Suppressor macrophage (primary cell): ENCODE results near the gene CXCL1.

Experiments
- DNase-seq, 4 experiments: peaks; one replicate each; pipeline ENCODE4 v3.0.0-alpha.2; 2020 to 2022

CXCL1 gene

DNA sequence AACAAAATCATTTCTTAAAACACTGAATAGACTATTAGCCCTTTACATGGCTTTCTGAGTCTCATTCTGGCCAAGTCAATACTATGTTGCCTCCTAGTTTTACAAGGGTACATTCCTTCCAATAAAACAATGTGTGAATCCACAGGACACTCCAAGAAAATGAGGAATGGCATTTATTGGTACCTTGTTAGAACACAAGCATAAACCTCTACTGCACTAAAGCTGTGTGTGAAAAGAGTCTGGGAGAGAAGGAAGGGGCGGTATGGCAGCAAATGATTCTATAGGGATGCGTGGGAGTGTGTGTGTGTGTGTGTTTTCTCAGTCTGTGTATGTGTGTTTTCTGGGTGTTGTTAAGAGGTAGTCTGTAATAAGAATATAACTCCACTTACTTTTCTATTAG, 48.9 kb downstream of the CXCL1 start:
- DNase-seq = no peak

DNA sequence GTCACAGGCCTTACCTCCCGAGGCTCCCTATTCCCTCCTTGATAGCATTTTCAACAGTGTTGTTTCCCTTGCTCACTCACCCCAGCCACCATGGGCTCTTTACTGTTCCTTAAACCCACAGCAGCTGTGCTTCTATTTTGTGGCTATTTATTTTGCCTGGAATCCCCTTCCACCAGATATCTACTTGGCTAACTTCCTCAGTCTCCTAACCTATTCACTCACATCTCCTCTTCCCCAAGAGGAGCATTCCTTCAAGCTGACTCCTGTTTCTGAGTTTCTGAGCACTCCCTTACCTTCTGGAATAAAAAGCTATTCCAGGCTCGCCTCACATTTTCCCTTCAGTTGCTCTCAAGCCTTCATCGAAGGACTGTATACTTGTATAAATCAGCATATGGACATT, 50.5 kb downstream of the CXCL1 start:
- DNase-seq = no peak
